NB4 (cell line): ENCODE measurements around the gene CPS1.

Experiments used
- DNase-seq: peaks from one replicate; pipeline ENCODE4 v3.0.0; 2010; ENCODE audit warnings: low read depth
- H3K4me3 ChIP-seq: one replicate; pipeline ENCODE4 v1.5.1; 2011; ENCODE audit warnings: mild to moderate bottlenecking, low read depth, low read length, moderate library complexity
- MYC ChIP-seq: IDR thresholded peaks from 2 replicates; pipeline ENCODE4 v1.6.1; 2011; ENCODE audit warnings: low read depth, low read length
- POLR2A ChIP-seq: IDR thresholded peaks from 2 replicates; pipeline ENCODE4 v1.6.1; 2011; ENCODE audit warnings: mild to moderate bottlenecking; ENCODE audit not compliant: insufficient read length; ENCODE audit errors: extremely low read depth
- TF ChIP-seq, protein P1 (sequence below): IDR thresholded peaks from one replicate; pipeline ENCODE4 v1.5.1; 2012; ENCODE audit warnings: low read depth, low read length
- TF ChIP-seq, protein P2 (sequence below): IDR thresholded peaks from 2 replicates; pipeline ENCODE4 v1.6.1; 2011; ENCODE audit warnings: low read depth, low read length

CPS1 gene

DNA sequence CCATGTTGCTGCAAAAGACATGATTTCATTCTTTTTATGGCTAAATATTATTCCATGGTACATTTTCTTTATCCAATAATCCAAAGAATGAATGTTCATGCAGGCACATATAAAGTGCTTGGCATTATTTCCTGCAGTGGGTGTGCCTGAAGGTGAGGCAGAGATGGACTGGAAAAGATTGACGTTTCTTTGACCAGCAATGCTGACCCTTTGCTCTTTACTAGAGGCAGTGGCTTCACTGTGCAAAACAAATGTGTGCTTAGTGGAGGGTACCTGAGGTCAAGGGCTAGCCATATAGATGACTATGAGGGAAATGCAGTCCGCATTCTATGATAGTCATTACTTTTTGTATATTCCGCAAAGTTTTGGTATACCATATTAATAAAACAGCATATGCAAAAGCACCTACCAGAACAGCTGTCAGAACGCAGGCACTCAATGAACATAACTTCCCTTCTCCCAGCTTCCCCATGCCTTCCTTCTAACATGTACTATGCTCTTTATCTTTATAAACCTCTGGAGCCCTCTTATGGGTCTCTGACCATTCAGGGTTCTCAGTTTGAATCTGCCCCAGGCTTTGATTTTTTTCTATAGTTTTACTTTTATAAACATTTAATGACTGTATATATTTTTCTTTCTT, 32.6 kb upstream of the CPS1 start:
- no peak overlapping the region for H3K4me3 ChIP-seq
- TF ChIP-seq, protein P1, sequence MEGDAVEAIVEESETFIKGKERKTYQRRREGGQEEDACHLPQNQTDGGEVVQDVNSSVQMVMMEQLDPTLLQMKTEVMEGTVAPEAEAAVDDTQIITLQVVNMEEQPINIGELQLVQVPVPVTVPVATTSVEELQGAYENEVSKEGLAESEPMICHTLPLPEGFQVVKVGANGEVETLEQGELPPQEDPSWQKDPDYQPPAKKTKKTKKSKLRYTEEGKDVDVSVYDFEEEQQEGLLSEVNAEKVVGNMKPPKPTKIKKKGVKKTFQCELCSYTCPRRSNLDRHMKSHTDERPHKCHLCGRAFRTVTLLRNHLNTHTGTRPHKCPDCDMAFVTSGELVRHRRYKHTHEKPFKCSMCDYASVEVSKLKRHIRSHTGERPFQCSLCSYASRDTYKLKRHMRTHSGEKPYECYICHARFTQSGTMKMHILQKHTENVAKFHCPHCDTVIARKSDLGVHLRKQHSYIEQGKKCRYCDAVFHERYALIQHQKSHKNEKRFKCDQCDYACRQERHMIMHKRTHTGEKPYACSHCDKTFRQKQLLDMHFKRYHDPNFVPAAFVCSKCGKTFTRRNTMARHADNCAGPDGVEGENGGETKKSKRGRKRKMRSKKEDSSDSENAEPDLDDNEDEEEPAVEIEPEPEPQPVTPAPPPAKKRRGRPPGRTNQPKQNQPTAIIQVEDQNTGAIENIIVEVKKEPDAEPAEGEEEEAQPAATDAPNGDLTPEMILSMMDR: no peak
- TF ChIP-seq MYC (no peak), POLR2A (no peak)
- TF ChIP-seq, protein P2, sequence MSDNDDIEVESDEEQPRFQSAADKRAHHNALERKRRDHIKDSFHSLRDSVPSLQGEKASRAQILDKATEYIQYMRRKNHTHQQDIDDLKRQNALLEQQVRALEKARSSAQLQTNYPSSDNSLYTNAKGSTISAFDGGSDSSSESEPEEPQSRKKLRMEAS: no peak
- no peak for DNase-seq

DNA sequence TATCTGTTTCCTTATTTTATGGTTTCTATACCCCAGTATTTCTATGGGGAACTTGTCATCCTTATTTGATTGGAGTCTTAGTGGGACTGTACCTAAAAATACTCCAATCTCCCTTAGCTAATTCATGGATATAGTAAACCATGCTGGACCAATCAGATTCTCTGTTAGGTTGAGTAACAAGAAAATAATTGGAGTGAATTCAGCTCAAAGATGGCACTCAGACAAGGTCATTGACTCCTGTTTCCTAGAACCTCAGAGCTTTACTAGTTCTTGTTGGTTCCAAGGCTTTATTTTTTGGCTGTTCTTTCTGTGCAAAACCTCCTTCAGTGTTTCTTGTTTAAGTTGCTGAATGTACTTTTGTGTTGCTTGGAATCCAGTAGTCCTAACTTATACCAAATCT, 31.9 kb upstream of the CPS1 start:
- no peak for DNase-seq
- TF ChIP-seq, protein P1: no peak
- TF ChIP-seq, protein P2: no peak
- TF ChIP-seq MYC: no peak
- no peak for TF ChIP-seq POLR2A
- H3K4me3 ChIP-seq: no peak overlapping the region

DNA sequence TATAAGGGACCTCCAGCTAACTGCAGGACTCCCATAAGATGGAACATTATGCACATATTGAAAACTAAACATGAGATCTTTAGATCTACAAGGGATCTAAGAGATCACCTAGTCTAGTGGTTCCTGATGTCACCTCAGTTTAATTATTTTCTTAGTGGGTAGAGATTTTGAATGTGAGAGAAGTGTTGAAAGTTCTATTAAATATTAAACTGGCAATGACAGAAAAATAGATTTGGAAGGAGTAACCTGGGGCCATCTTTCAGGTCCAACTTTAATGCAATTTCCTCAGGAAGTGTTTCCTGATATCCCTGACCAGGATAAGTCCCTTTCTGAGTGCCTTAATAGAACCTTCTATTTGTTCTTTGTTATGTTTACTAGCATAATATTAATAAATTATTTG, 29.1 kb upstream of the CPS1 start:
- TF ChIP-seq, protein P1: no peak
- no peak for TF ChIP-seq MYC
- no peak for TF ChIP-seq POLR2A
- TF ChIP-seq, protein P2: no peak
- H3K4me3 ChIP-seq: no peak overlapping the region
- no peak for DNase-seq

DNA sequence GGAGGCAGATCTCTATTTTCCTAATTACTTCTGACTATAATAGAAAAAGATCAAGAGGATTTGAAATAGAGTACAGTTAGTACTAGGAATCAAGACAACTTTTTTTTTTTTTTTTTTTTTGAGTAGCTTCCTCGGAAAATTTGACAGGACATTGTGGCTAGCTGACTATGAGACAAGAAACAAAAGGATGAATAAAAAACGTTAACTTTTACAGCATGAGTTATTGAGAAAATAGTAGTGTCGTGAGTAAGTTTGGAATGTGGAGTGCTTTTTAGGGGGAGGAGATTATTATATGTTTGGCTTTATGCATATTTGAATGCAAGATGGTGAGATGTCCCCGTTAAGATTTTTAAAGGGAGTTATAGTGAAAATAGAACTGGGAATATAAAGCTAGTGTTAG, 27.7 kb upstream of the CPS1 start:
- no peak overlapping the region for H3K4me3 ChIP-seq
- no peak for DNase-seq
- TF ChIP-seq, protein P2: no peak
- no peak for TF ChIP-seq MYC
- no peak for TF ChIP-seq POLR2A
- TF ChIP-seq, protein P1: no peak

DNA sequence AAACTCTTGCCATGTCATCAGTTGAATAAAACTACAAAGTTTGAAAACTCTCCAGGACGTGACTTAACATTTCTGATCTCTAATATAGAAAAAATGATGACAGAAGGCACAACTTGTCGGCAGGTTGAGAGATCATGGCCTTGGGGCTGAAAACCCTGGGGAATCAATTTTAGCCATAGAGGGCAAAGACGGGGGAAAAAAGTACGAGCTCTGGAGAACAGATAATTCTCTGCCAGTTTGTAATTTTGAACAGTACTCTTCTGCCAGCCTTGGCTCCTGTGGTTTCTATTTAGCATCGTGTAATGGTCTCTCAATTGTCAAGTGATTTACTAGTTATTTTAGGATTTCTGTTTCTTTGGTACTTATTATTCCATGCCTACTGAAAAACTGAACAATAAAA, 25.3 kb upstream of the CPS1 start:
- DNase-seq: no peak
- H3K4me3 ChIP-seq: no peak overlapping the region
- TF ChIP-seq, protein P1: no peak
- TF ChIP-seq, protein P2: no peak
- TF ChIP-seq POLR2A (no peak), MYC (no peak)
